Measurements from ENCODE around the gene RBBP8NL. TPM values are rescaled to one million over a fixed set of nuclear protein-coding genes. Genes with fewer than 3 reads are reported as not detected.

Gene RBBP8NL
- total RNA-seq, 1 experiment from 2014 or later: not detected

GRCh38 chr20:62362590-62362940, 64.8 kb downstream of the RBBP8NL start:
- Histone ChIP-seq H3K4me3 (no peak overlapping the region), H3K36me3 (no peaks in the 10 kb centered on the region), H3K27me3 (no peaks in the 10 kb centered on the region), H3K4me1 (peaks cover 75% of the 10 kb centered on the region), H3K27ac (no peak overlapping the region), H3K9me3 (replicated peaks) (no peaks in the 10 kb centered on the region)
- no peak for DNase-seq

GRCh38 chr20:62361799-62362589, 65.3 kb downstream of the RBBP8NL start:
- peaks cover 79% of the 10 kb centered on the region for H3K4me1 ChIP-seq
- DNase-seq: peak in 1 of 2 experiments; percentile 29
- H3K36me3 ChIP-seq: no peaks in the 10 kb centered on the region
- no peak overlapping the region for H3K4me3 ChIP-seq
- H3K27ac ChIP-seq: no peak overlapping the region
- no peaks in the 10 kb centered on the region for H3K9me3 ChIP-seq (replicated peaks)
- no peaks in the 10 kb centered on the region for H3K27me3 ChIP-seq

- Histone ChIP-seq H3K27me3 (no peaks in the 10 kb centered on the region), H3K27ac (no peak overlapping the region), H3K4me1 (peaks cover 86% of the 10 kb centered on the region), H3K36me3 (no peaks in the 10 kb centered on the region), H3K4me3 (no peak overlapping the region), H3K9me3 (replicated peaks) (no peaks in the 10 kb centered on the region)
- peak; percentile 39 to 53 for DNase-seq
Measured at GRCh38 chr20:62360854-62361798, 66.2 kb downstream of the RBBP8NL start.

Other genes with a start within 250 kb of the RBBP8NL start
- gene MTG2, start 244.5 kb downstream of the RBBP8NL start, total RNA-seq (2014; rRNA removed; shearing (Covaris generic)): 63.8 and 66.2 TPM in 2 replicates
- gene HRH3, start 207.3 kb downstream of the RBBP8NL start, total RNA-seq (2014; rRNA removed; shearing (Covaris generic)): 0.15 TPM in 1 of 2 replicates, not detected in the other
- gene OSBPL2, start 189.0 kb downstream of the RBBP8NL start, total RNA-seq (2014; rRNA removed; shearing (Covaris generic)): 36.7 and 40.2 TPM in 2 replicates
- gene ADRM1, start 124.5 kb downstream of the RBBP8NL start, total RNA-seq (2014; rRNA removed; shearing (Covaris generic)): 160 and 174 TPM in 2 replicates
- gene LAMA5, start 60.2 kb downstream of the RBBP8NL start, total RNA-seq (2014; rRNA removed; shearing (Covaris generic)): 37.3 and 43.8 TPM in 2 replicates
- 3,142 and 3,675 TPM in 2 replicates for gene RPS21, start 40.4 kb downstream of the RBBP8NL start, total RNA-seq (2014; rRNA removed; shearing (Covaris generic))
- 12.9 and 13.0 TPM in 2 replicates for gene CABLES2, start 20.3 kb downstream of the RBBP8NL start, total RNA-seq (2014; rRNA removed; shearing (Covaris generic))
- not detected in 2 replicates for gene GATA5, start 48.5 kb upstream of the RBBP8NL start, total RNA-seq (2014; rRNA removed; shearing (Covaris generic))
- 3.9 and 5.8 TPM in 2 replicates for gene SLCO4A1, start 215.0 kb upstream of the RBBP8NL start, total RNA-seq (2014; rRNA removed; shearing (Covaris generic))

All from SJCRH30 (cell line).